ENCODE measurements around the gene ACE2. TPM values are rescaled to one million over a fixed set of nuclear protein-coding genes. Genes with fewer than 3 reads are reported as not detected.

Gene ACE2
- total and polyA plus RNA-seq, 9 of the 15 experiments (the other 6 are each of a cell fraction or from before 2014, with no cell fraction given): 0.03 to 0.09 (median 0.07) TPM; not detected in 6

DNA sequence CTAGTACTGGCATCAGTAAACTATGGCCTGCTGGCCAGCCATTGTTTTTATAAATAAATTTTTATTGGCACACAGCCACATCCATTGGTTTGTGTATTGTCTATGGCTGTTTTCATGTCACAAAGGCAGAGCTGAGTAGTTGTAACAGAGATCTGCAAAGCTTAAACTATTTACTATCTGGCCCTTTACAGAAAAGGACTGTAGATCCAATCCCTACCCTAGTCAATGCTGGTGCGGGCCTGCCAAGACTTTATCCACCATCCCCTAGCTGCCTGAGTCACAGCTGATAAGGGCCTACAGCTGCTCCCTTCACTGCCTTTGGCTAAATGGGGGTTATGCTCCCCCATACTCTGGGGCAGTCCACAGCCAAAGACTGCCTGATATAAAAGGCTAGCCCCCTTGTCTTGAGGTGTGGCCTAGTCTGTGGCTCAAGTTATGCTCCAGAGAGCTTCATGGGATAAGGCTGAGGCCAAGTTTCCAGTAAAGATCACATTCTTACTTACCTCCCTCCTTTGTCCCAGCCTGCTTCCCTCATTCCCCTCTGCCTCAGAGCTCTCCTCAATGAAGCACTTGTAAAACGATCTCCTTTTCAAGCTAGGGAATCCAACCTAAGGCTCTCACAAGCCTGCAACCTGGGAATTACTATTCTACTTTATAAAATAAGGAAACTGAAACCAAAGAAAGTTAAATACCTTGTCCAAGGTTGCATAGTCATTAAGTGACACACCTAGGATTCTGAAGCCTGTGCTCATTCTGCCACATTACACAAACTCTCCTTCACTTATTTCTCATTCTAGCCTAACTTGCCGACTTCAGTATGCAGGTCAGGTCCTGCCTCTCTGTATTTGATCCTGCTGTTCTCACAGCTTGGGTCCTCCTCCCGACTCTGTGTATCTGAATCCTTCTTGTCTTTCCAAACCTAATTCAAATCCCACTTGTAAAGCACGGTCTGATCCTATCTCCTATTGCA is 20.7 kb downstream of the ACE2 start (continued):
- TF ChIP-seq, protein P1, sequence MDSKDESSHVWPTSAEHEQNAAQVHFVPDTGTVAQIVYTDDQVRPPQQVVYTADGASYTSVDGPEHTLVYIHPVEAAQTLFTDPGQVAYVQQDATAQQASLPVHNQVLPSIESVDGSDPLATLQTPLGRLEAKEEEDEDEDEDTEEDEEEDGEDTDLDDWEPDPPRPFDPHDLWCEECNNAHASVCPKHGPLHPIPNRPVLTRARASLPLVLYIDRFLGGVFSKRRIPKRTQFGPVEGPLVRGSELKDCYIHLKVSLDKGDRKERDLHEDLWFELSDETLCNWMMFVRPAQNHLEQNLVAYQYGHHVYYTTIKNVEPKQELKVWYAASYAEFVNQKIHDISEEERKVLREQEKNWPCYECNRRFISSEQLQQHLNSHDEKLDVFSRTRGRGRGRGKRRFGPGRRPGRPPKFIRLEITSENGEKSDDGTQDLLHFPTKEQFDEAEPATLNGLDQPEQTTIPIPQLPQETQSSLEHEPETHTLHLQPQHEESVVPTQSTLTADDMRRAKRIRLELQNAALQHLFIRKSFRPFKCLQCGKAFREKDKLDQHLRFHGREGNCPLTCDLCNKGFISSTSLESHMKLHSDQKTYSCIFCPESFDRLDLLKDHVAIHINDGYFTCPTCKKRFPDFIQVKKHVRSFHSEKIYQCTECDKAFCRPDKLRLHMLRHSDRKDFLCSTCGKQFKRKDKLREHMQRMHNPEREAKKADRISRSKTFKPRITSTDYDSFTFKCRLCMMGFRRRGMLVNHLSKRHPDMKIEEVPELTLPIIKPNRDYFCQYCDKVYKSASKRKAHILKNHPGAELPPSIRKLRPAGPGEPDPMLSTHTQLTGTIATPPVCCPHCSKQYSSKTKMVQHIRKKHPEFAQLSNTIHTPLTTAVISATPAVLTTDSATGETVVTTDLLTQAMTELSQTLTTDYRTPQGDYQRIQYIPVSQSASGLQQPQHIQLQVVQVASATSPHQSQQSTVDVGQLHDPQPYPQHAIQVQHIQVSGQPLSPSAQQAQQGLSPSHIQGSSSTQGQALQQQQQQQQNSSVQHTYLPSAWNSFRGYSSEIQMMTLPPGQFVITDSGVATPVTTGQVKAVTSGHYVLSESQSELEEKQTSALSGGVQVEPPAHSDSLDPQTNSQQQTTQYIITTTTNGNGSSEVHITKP (IDR thresholded peaks at IDR 0.05; ENCODE audit: partially characterized antibody): peak; percentile 87
- TF ChIP-seq CXXC5 (CRISPR knock-in tag; IDR thresholded peaks at IDR 0.05) (peak; percentile 45; the same call in 1 of the 2 replicates), NRF1 (conservative IDR thresholded peaks at IDR 0.05 in 1 of 2, IDR thresholded peaks at IDR 0.05 in 1 of 2) (no peak), ZNF551 (CRISPR knock-in tag; IDR thresholded peaks at IDR 0.05) (no peak), PHF8 (IDR thresholded peaks at IDR 0.05; ENCODE audit: borderline replicate concordance, low read length) (no peak; the same call in 1 of the 2 replicates), RERE (CRISPR knock-in tag; IDR thresholded peaks at IDR 0.05; ENCODE audit: borderline replicate concordance) (no peak), ZSCAN29 (IDR thresholded peaks at IDR 0.05) (no peak), RUNX1 (IDR thresholded peaks at IDR 0.05; ENCODE audit: low read depth) (no peak)
- TF ChIP-seq, protein P2, sequence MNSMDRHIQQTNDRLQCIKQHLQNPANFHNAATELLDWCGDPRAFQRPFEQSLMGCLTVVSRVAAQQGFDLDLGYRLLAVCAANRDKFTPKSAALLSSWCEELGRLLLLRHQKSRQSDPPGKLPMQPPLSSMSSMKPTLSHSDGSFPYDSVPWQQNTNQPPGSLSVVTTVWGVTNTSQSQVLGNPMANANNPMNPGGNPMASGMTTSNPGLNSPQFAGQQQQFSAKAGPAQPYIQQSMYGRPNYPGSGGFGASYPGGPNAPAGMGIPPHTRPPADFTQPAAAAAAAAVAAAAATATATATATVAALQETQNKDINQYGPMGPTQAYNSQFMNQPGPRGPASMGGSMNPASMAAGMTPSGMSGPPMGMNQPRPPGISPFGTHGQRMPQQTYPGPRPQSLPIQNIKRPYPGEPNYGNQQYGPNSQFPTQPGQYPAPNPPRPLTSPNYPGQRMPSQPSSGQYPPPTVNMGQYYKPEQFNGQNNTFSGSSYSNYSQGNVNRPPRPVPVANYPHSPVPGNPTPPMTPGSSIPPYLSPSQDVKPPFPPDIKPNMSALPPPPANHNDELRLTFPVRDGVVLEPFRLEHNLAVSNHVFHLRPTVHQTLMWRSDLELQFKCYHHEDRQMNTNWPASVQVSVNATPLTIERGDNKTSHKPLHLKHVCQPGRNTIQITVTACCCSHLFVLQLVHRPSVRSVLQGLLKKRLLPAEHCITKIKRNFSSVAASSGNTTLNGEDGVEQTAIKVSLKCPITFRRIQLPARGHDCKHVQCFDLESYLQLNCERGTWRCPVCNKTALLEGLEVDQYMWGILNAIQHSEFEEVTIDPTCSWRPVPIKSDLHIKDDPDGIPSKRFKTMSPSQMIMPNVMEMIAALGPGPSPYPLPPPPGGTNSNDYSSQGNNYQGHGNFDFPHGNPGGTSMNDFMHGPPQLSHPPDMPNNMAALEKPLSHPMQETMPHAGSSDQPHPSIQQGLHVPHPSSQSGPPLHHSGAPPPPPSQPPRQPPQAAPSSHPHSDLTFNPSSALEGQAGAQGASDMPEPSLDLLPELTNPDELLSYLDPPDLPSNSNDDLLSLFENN (IDR thresholded peaks at IDR 0.05; ENCODE audit: low read depth in 2 of 2, low read length in 2 of 2): 0 out of 4 replicates have a peak, but pooled peaks of 1 of the 2 experiments have one; percentile 39
- TF ChIP-seq, protein P3, sequence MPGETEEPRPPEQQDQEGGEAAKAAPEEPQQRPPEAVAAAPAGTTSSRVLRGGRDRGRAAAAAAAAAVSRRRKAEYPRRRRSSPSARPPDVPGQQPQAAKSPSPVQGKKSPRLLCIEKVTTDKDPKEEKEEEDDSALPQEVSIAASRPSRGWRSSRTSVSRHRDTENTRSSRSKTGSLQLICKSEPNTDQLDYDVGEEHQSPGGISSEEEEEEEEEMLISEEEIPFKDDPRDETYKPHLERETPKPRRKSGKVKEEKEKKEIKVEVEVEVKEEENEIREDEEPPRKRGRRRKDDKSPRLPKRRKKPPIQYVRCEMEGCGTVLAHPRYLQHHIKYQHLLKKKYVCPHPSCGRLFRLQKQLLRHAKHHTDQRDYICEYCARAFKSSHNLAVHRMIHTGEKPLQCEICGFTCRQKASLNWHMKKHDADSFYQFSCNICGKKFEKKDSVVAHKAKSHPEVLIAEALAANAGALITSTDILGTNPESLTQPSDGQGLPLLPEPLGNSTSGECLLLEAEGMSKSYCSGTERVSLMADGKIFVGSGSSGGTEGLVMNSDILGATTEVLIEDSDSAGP (CRISPR knock-in tag; IDR thresholded peaks at IDR 0.05): no peak
